Esophagus (tissue), 2 donors: ENCODE data around the gene ZDHHC17. TPM values are rescaled to one million over a fixed set of nuclear protein-coding genes. Genes with fewer than 3 reads are reported as not detected.

Experiments
- H3K27ac ChIP-seq, 2 donors: one replicate each; pipeline ENCODE4 v1.5.1; 2013; ENCODE audit warnings: low read depth in 2 of 2, mild to moderate bottlenecking in 2 of 2, inconsistent platforms in 1 of 2, low read length in 1 of 2, moderate library complexity in 1 of 2
- H3K27me3 ChIP-seq, 2 donors: one replicate each; pipeline ENCODE4 v1.6.1; 2013; ENCODE audit warnings: low read length in 2 of 2, control low read depth in 1 of 2, mild to moderate bottlenecking in 1 of 2; ENCODE audit not compliant: insufficient read depth in 2 of 2, control insufficient read depth in 1 of 2
- H3K36me3 ChIP-seq, 2 donors: one replicate each; pipeline ENCODE4 v1.6.1; 2013; ENCODE audit warnings: low read length in 1 of 2; ENCODE audit not compliant: control insufficient read depth in 2 of 2, insufficient read depth in 2 of 2
- H3K4me1 ChIP-seq, 2 donors: one replicate each; pipeline ENCODE4 v1.6.1; 2013; ENCODE audit warnings: low read length in 1 of 2; ENCODE audit not compliant: control insufficient read depth in 2 of 2, insufficient read depth in 2 of 2
- H3K4me3 ChIP-seq, 2 donors: one replicate each; pipeline ENCODE4 v1.5.1; 2013; ENCODE audit warnings: low read length in 2 of 2, mild to moderate bottlenecking in 2 of 2, low read depth in 1 of 2, moderate library complexity in 1 of 2
- H3K9me3 ChIP-seq, 2 donors: one replicate each; pipeline ENCODE4 v1.6.1; 2013; ENCODE audit warnings: mild to moderate bottlenecking in 2 of 2, low read depth in 1 of 2, low read length in 1 of 2, moderate library complexity in 1 of 2; ENCODE audit not compliant: control insufficient read depth in 2 of 2, insufficient read depth in 1 of 2
- WGBS, 2 donors: extraction: QIAGEN DNeasy Blood & Tissue Kit; methylation state at CpG; one replicate each; pipeline ENCODE4 v1.1.7; 2013; 5-methylcytosine and 5-hydroxymethylcytosine counted together
- polyA plus RNA-seq, 2 donors: library from polyadenylated mRNA; stranded (reverse); fragments of 200-250 nt; gene quantifications; one replicate each; pipeline ENCODE4 v1.2.3, GENCODE V29; 2013
- donor health status: healthy with polysubstance abuse.
- donor health status: Bipolar disorder and iron deficiency.

The ZDHHC17 gene
- polyA plus RNA-seq, 2 donors: 5.3 to 6.6 TPM

DNA sequence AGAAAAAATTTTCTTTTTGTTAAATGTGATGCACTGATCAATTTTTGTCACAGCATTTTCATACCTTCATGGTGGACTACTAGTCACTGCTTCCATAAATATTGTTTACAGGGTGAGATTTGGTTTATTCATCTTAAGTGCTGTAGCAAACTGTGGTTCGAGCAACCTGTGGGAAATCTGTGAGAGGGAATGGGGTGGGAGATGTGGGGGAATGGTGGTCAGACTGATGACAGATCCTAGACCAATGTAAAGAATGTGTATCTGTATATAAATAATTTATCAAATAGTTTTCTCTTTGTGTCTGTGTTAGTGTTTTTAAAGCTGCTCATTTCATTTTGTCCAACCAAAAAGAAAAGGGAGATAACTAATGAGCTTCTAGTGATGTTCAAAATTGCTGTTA is 88.2 kb downstream of the ZDHHC17 start:
- 96 to 97% methylated on average over 1 of the region's 1 CpG for WGBS, 2 donors
- Histone ChIP-seq H3K9me3 (no peaks in the 10 kb centered on the region), H3K4me1 (no peaks in the 10 kb centered on the region), H3K4me3 (no peak overlapping the region), H3K27ac (no peak overlapping the region), H3K27me3 (no peaks in the 10 kb centered on the region), H3K36me3 (peaks cover 0 to 6% of the 10 kb centered on the region in 2 donors)

DNA sequence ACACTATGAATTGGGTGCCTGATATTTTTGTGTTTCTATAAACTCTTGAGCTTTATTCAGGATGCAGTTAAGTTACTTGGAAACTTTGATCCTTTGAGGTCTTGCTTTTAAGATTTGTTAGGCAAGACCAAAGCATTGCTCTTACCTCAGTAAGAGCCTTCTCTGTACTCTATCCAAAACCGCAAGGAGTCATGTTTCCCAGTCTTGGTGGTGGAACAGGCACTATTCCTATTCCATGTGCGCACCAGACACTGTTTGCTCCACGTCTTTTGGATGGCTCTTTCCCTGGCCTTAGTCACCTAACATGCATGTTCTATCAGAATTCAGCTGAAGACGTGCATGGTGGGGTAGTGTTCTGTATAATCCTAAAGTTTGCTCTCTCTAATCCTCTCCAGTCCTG is 91.4 kb downstream of the ZDHHC17 start:
- Histone ChIP-seq H3K27me3 (no peaks in the 10 kb centered on the region), H3K4me1 (no peaks in the 10 kb centered on the region), H3K36me3 (peaks cover 0 to 4% of the 10 kb centered on the region in 2 donors), H3K9me3 (no peaks in the 10 kb centered on the region), H3K4me3 (no peak overlapping the region), H3K27ac (no peak overlapping the region)
- 95 to 96% methylated on average over 4 of the region's 4 CpGs for WGBS, 2 donors

DNA sequence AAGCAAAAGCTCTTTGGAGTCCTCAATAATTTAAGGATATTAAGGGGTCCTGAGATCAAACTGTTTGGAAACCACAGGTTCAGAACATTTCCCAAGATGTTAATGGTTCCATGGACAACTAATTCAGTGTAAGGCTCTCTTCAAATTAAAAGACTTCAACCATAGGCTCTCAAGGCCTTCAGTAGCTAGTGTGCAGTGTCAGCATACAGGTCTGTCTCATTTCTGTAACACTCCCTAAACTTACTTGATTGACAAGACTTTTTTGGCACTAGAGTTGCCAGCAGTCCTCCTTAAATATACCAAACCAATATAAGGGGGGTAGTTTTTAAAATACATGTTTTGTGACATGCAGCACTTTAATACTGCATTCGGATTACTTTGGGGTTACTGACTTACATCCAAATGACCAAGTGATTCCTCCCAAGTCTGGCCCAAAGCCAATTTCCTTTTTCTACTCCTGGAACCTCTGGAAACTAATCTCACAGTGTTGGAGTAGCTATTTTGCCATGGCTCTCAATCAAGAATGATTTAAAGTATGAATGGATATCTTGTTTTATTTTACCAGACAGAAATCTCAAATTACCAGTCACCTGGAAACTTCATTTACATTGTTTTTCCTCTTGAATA is 92.2 kb downstream of the ZDHHC17 start:
- 78 to 85% methylated on average over 1 of the region's 1 CpG for WGBS, 2 donors
- Histone ChIP-seq H3K27me3 (no peaks in the 10 kb centered on the region), H3K36me3 (peaks cover 0 to 4% of the 10 kb centered on the region in 2 donors), H3K9me3 (no peaks in the 10 kb centered on the region), H3K4me3 (no peak overlapping the region), H3K4me1 (no peaks in the 10 kb centered on the region), H3K27ac (no peak overlapping the region)

DNA sequence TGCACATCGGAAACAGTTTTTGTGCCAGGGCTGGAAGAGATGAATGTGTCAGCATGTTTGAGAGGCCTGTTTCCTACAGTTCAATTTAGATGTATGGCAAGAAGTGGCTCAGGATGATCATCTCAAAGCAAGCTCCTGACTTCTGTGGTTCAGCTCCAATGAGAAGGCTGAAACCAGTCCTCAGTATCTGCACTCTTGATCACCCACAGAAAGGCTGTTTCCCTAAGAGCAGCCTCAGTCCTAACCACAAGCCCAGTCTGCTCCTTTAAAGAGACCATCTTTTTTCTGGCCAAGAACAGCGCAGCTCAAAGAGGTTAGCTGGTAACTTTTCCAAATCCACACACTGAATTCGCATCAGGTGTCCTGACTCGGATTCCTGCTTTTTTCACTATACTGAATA is 95.7 kb downstream of the ZDHHC17 start:
- Histone ChIP-seq H3K4me1 (no peaks in the 10 kb centered on the region), H3K4me3 (no peak overlapping the region), H3K9me3 (no peaks in the 10 kb centered on the region), H3K36me3 (peaks cover 3 to 4% of the 10 kb centered on the region in 2 donors), H3K27ac (no peak overlapping the region), H3K27me3 (no peaks in the 10 kb centered on the region)
- WGBS, 2 donors: 73 to 74% methylated on average over 4 of the region's 4 CpGs

DNA sequence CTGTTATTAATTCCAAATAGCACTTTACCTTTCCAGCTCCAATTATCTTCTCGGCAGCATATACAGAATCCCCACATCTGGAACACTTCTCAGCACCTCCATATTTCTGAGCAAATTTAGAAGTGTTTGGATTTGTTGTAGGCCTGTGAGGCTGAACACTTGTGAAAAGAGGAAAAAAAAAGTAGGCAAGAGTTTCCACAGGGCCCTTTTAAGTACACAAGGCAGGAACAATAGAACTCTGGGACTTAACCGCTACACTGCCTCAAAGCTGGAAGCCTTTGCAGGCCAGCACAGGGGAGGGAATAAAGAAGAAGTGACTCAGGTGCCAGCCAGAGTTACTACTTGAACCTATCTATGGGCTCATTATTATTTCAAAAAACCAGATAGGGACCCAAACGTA is 96.3 kb downstream of the ZDHHC17 start:
- Histone ChIP-seq H3K27me3 (no peaks in the 10 kb centered on the region), H3K27ac (no peak overlapping the region), H3K36me3 (peaks cover 3 to 4% of the 10 kb centered on the region in 2 donors), H3K9me3 (no peaks in the 10 kb centered on the region), H3K4me3 (no peak overlapping the region), H3K4me1 (no peaks in the 10 kb centered on the region)
- 76 to 77% methylated on average over 3 of the region's 3 CpGs for WGBS, 2 donors

DNA sequence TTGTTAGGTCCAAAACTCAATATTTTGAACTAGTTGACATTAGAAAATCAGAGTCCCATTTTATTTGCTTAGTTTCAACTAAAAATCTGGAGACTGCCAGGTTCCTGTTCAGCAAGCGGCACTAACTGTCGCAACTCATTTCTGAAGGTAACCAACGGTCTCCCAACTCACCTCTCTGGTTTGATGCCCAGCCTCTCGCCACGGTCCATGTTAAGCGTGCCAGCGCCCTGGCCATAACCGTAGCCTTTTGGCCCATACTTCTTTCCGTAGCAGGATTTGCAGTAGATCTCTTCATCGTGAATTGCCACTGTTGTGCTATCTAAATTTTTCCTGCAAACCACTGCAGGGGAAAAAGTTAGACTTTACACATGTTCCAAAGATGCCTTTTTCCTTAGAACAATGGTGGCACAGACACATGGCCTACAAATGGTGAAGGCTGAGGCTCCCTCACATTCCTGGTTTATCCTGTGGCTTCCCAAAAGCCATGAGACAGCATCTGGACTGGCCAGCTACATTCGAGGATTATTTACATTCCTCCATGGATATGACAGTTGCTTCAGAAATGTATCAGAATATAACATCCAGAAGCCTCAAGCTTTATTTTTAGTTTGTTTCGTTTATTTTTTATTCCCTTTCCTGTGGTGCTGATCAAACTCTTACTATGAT is 99.2 kb downstream of the ZDHHC17 start:
- Histone ChIP-seq H3K4me3 (no peak overlapping the region), H3K27ac (peak overlapping the region in 1 of 2 donors; percentile 13), H3K36me3 (peaks cover 2 to 3% of the 10 kb centered on the region in 2 donors), H3K27me3 (no peaks in the 10 kb centered on the region), H3K4me1 (no peaks in the 10 kb centered on the region), H3K9me3 (no peaks in the 10 kb centered on the region)
- WGBS, 2 donors: 84 to 85% methylated on average over 12 of the region's 12 CpGs

DNA sequence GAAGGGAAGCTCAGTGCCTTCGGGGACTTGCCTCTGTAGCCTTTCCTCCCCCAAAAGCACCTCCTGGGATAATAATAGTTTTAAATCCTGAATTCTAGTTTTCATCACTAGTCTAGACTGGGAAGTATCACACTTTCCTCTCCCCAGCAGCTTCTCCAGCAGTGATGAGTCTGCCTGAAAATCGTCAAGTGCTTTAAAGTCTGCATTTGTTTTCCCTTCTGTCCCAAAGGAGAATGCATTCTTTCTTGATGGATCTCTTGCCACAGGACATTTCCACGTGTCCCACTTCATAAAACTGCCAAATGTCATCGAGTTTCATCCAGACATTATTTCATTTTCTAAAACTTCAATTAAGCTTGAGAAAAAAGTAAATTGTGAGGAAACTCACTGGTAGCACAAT is 99.9 kb downstream of the ZDHHC17 start:
- Histone ChIP-seq H3K27ac (no peak overlapping the region), H3K27me3 (no peaks in the 10 kb centered on the region), H3K4me1 (no peaks in the 10 kb centered on the region), H3K9me3 (no peaks in the 10 kb centered on the region), H3K36me3 (peaks cover 2 to 3% of the 10 kb centered on the region in 2 donors), H3K4me3 (no peak overlapping the region)
- WGBS, 2 donors: 52 to 54% methylated on average over 4 of the region's 4 CpGs

DNA sequence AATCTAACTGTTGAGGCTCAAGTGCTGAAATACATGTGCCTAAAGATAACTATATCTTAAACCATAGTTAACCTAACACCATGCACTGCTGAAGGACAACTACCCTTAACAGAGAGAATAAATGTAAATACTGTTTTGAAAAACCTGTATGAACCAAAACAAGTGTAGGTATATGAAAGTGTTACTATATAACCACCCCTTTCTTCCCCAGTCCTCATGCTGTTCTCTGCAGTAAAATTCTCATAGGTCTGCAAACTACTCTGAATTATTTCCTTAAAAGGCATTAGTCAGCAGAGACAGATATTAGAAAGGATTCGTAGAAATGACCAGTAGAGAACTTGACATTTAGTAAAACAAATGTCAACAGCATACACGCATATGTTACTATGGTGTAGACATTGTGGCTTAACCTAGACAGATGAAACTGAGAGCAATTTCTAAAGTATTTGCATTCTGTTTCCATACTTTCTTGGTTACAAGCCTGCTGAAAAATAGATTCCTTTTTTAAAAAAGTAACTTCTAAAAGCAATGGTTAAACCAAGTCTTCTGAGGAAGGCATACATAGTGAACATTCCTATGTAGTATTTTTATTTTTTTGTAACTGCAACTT is 101.0 kb downstream of the ZDHHC17 start:
- 65 to 77% methylated on average over 2 of the region's 2 CpGs for WGBS, 2 donors

DNA sequence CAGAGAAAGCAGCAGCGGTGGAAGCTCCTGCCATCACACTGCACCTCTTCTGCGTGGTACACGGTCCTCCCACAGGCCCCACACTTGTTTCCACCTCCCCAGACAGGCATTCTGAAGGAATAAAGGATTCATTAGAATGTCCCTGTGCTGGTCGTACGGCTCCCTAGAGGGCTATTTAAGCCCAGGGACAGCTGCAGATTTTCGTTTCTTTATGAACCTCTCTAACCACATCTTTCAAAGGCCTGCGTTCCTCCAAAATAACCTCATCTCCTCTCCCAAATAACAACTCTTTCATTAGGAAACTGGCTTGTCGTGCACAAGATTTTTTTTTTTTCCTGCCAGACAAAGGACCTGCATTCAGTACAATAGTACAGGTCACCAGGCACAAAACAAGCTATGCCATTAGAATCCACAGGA is 102.2 kb downstream of the ZDHHC17 start:
- H3K36me3 ChIP-seq: peaks cover 2 to 3% of the 10 kb centered on the region in 2 donors
- whole genome bisulfite sequencing, 2 donors: 67 to 80% methylated on average over 8 of the region's 8 CpGs
- peak overlapping the region in 1 of 2 donors; percentile 24 for H3K27ac ChIP-seq
- H3K9me3 ChIP-seq: no peaks in the 10 kb centered on the region
- H3K4me1 ChIP-seq: peaks cover 0 to 2% of the 10 kb centered on the region in 2 donors
- no peak overlapping the region for H3K4me3 ChIP-seq
- H3K27me3 ChIP-seq: no peaks in the 10 kb centered on the region

More for the DNA sequence above, 101.0 kb downstream of the ZDHHC17 start:
- H3K4me1 ChIP-seq: no peaks in the 10 kb centered on the region
- no peak overlapping the region for H3K4me3 ChIP-seq
- H3K36me3 ChIP-seq: peaks cover 2 to 3% of the 10 kb centered on the region in 2 donors
- H3K27ac ChIP-seq: no peak overlapping the region
- H3K27me3 ChIP-seq: no peaks in the 10 kb centered on the region
- H3K9me3 ChIP-seq: no peaks in the 10 kb centered on the region
